Mucosa of stomach (tissue), 1 donor: ENCODE data around the gene CTTN.
"Not testable (repeated sequence)": the region's sequence is repeated elsewhere in the genome, so short reads cannot be mapped to it uniquely, and the experiment has no call there.

Source experiments
- H3K27me3 ChIP-seq: one replicate; pipeline ENCODE4 v1.7.0; 2013; ENCODE audit warnings: mild to moderate bottlenecking, low read length; ENCODE audit not compliant: control insufficient read depth, insufficient read depth
- H3K36me3 ChIP-seq: one replicate; pipeline ENCODE4 v1.7.0; 2013; ENCODE audit warnings: low read length; ENCODE audit not compliant: control insufficient read depth, insufficient read depth
- H3K4me1 ChIP-seq: one replicate; pipeline ENCODE4 v1.7.0; 2013; ENCODE audit warnings: mild to moderate bottlenecking, low read length; ENCODE audit not compliant: control insufficient read depth, insufficient read depth
- H3K4me3 ChIP-seq: one replicate; pipeline ENCODE4 v1.7.0; 2013; ENCODE audit warnings: low read length
- H3K9ac ChIP-seq: one replicate; pipeline ENCODE4 v1.7.0; 2013; ENCODE audit warnings: mild to moderate bottlenecking, low read length, moderate library complexity
- H3K9me3 ChIP-seq: one replicate; pipeline ENCODE4 v1.7.0; 2013; ENCODE audit warnings: mild to moderate bottlenecking, low read length, moderate library complexity; ENCODE audit not compliant: control insufficient read depth
- donor health status: Pancreatic carcinoma.

CTTN gene

GRCh38 chr11:70402685-70403084 lies 4.4 kb downstream of the CTTN start:
- Histone ChIP-seq H3K27me3 (no peaks in the 10 kb centered on the region), H3K4me1 (peaks cover 16% of the 10 kb centered on the region)

GRCh38 chr11:70404244-70404643 lies 5.9 kb downstream of the CTTN start:
- no peak overlapping the region for H3K4me3 ChIP-seq
- H3K4me1 ChIP-seq = peaks cover 13% of the 10 kb centered on the region
- H3K36me3 ChIP-seq = peaks cover 5% of the 10 kb centered on the region
- no peaks in the 10 kb centered on the region for H3K27me3 ChIP-seq
- H3K9ac ChIP-seq = no peak overlapping the region
- H3K9me3 ChIP-seq = no peaks in the 10 kb centered on the region

More at GRCh38 chr11:70402685-70403084, 4.4 kb downstream of the CTTN start:
- Histone ChIP-seq H3K9me3 (no peaks in the 10 kb centered on the region), H3K4me3 (no peak overlapping the region), H3K36me3 (no peaks in the 10 kb centered on the region), H3K9ac (no peak overlapping the region)

GRCh38 chr11:70405679-70406395 lies 7.5 kb downstream of the CTTN start:
- Histone ChIP-seq H3K4me1 (peaks cover 1% of the 10 kb centered on the region), H3K9ac (no peak overlapping the region), H3K9me3 (no peaks in the 10 kb centered on the region), H3K36me3 (peaks cover 20% of the 10 kb centered on the region), H3K4me3 (no peak overlapping the region), H3K27me3 (no peaks in the 10 kb centered on the region)

- no peaks in the 10 kb centered on the region for H3K9me3 ChIP-seq
- H3K9ac ChIP-seq = no peak overlapping the region
- peaks cover 22% of the 10 kb centered on the region for H3K36me3 ChIP-seq
- no peak overlapping the region for H3K4me3 ChIP-seq
- H3K27me3 ChIP-seq = no peaks in the 10 kb centered on the region
- no peaks in the 10 kb centered on the region for H3K4me1 ChIP-seq
Measured at GRCh38 chr11:70407121-70407520, 8.8 kb downstream of the CTTN start.

GRCh38 chr11:70407814-70408213 lies 9.5 kb downstream of the CTTN start:
- Histone ChIP-seq H3K36me3 (peaks cover 22% of the 10 kb centered on the region), H3K9me3 (no peaks in the 10 kb centered on the region), H3K9ac (no peak overlapping the region), H3K4me1 (no peaks in the 10 kb centered on the region), H3K4me3 (no peak overlapping the region), H3K27me3 (no peaks in the 10 kb centered on the region)

- H3K4me1 ChIP-seq, H3K4me3 ChIP-seq, H3K9ac ChIP-seq, H3K9me3 ChIP-seq, H3K27me3 ChIP-seq: not testable (repeated sequence)
- H3K36me3 ChIP-seq = peaks cover 22% of the 10 kb centered on the region
Measured at GRCh38 chr11:70408326-70408725, 10.0 kb downstream of the CTTN start.

GRCh38 chr11:70409437-70409836 lies 11.1 kb downstream of the CTTN start:
- Histone ChIP-seq H3K9me3 (no peaks in the 10 kb centered on the region), H3K4me3 (no peak overlapping the region), H3K9ac (no peak overlapping the region), H3K4me1 (no peaks in the 10 kb centered on the region), H3K27me3 (no peaks in the 10 kb centered on the region), H3K36me3 (peaks cover 25% of the 10 kb centered on the region)

GRCh38 chr11:70409871-70410270 lies 11.5 kb downstream of the CTTN start:
- H3K27me3 ChIP-seq = no peaks in the 10 kb centered on the region
- H3K9me3 ChIP-seq = no peaks in the 10 kb centered on the region
- no peaks in the 10 kb centered on the region for H3K4me1 ChIP-seq
- peaks cover 29% of the 10 kb centered on the region for H3K36me3 ChIP-seq
- H3K4me3 ChIP-seq = no peak overlapping the region
- H3K9ac ChIP-seq = no peak overlapping the region

GRCh38 chr11:70410276-70411205 lies 12.2 kb downstream of the CTTN start:
- Histone ChIP-seq H3K27me3 (no peaks in the 10 kb centered on the region), H3K9me3 (no peaks in the 10 kb centered on the region), H3K9ac (no peak overlapping the region), H3K36me3 (peaks cover 29% of the 10 kb centered on the region), H3K4me1 (no peaks in the 10 kb centered on the region), H3K4me3 (no peak overlapping the region)

- Histone ChIP-seq H3K4me3 (no peak overlapping the region), H3K36me3 (peaks cover 32% of the 10 kb centered on the region)
Measured at GRCh38 chr11:70411713-70412452, 13.6 kb downstream of the CTTN start.

GRCh38 chr11:70413151-70413550 lies 14.8 kb downstream of the CTTN start:
- H3K9me3 ChIP-seq = no peaks in the 10 kb centered on the region
- H3K9ac ChIP-seq = no peak overlapping the region
- H3K4me3 ChIP-seq = no peak overlapping the region
- H3K4me1 ChIP-seq = no peaks in the 10 kb centered on the region
- peaks cover 33% of the 10 kb centered on the region for H3K36me3 ChIP-seq
- no peaks in the 10 kb centered on the region for H3K27me3 ChIP-seq

More at GRCh38 chr11:70411713-70412452, 13.6 kb downstream of the CTTN start:
- no peaks in the 10 kb centered on the region for H3K9me3 ChIP-seq
- H3K4me1 ChIP-seq = no peaks in the 10 kb centered on the region
- H3K27me3 ChIP-seq = no peaks in the 10 kb centered on the region
- H3K9ac ChIP-seq = no peak overlapping the region
